GM10266 (cell line): Measurements from ENCODE around the gene DNAJB12.

ENCODE experiments used
- DNase-seq: peaks from one replicate; pipeline ENCODE4 v3.0.0; 2012; ENCODE audit errors: extremely low spot score
- TF ChIP-seq, protein P1 (sequence below): IDR thresholded peaks from 2 replicates; pipeline ENCODE4 v1.5.1; 2012; ENCODE audit warnings: mild to moderate bottlenecking, low read depth; ENCODE audit not compliant: control insufficient read depth, insufficient read depth; ENCODE audit errors: missing control alignments

Gene DNAJB12

DNA sequence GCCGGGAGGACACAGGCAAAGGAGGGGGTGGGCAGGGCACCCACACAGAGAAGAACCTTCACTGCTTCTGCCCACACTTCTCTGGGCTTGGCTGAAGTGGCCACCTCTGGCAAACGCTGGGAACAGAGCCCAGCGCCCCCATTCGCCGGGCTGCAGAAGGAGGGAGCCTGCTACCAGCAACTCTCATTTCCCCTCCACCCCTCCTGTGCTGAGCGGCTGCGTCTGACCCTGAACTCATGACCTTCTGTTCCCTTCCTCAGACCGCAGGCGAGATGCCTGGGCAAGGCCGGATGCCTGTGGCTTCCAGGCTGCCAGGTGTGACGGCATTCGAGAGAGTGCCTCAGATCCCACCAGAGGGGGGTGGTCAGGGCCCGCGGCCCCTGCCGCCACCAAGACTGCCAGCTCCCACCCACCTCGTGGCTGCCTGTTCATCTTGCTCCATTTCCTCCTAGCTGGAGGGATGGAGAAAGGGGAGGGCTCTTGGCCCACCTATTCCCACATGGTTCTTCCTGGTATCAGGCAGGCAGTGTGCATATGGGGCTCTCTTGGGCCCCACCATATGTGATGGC is 19.8 kb downstream of the DNAJB12 start:
- DNase-seq, result peak; percentile 75
- TF ChIP-seq, protein P1, sequence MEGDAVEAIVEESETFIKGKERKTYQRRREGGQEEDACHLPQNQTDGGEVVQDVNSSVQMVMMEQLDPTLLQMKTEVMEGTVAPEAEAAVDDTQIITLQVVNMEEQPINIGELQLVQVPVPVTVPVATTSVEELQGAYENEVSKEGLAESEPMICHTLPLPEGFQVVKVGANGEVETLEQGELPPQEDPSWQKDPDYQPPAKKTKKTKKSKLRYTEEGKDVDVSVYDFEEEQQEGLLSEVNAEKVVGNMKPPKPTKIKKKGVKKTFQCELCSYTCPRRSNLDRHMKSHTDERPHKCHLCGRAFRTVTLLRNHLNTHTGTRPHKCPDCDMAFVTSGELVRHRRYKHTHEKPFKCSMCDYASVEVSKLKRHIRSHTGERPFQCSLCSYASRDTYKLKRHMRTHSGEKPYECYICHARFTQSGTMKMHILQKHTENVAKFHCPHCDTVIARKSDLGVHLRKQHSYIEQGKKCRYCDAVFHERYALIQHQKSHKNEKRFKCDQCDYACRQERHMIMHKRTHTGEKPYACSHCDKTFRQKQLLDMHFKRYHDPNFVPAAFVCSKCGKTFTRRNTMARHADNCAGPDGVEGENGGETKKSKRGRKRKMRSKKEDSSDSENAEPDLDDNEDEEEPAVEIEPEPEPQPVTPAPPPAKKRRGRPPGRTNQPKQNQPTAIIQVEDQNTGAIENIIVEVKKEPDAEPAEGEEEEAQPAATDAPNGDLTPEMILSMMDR, result peak; percentile 44

DNA sequence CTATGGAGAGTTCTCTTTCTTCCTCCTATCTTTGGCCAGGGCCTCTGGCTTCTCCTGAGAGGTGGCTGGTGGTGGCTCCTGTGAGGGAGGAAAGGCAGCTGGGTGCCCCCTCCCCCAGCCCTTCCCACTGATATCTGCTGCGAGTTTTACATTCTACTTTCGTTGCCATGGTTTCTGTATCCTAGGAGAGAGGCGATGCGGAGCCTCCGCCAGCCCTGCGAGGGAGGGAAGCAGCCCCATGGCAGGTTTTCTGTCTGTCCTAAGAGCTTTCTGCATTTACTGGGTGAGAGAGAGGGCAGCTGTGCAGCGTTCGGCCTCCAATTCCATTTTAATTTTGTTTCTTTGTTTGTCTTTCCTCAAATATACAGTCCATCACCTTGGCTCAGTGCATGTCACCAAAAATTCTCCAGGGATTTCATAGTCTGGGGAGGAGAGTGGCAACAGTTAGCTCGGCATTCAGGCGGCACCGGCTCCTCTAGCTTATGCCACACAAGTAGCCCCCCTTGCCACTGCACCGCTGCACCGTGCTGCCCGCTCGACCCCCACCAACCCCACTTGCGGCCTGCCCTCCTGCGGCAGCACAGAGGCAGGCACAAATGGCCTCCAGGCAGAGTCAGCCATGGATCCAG is 20.4 kb downstream of the DNAJB12 start:
- DNase-seq, result no peak
- TF ChIP-seq, protein P1, result no peak

DNA sequence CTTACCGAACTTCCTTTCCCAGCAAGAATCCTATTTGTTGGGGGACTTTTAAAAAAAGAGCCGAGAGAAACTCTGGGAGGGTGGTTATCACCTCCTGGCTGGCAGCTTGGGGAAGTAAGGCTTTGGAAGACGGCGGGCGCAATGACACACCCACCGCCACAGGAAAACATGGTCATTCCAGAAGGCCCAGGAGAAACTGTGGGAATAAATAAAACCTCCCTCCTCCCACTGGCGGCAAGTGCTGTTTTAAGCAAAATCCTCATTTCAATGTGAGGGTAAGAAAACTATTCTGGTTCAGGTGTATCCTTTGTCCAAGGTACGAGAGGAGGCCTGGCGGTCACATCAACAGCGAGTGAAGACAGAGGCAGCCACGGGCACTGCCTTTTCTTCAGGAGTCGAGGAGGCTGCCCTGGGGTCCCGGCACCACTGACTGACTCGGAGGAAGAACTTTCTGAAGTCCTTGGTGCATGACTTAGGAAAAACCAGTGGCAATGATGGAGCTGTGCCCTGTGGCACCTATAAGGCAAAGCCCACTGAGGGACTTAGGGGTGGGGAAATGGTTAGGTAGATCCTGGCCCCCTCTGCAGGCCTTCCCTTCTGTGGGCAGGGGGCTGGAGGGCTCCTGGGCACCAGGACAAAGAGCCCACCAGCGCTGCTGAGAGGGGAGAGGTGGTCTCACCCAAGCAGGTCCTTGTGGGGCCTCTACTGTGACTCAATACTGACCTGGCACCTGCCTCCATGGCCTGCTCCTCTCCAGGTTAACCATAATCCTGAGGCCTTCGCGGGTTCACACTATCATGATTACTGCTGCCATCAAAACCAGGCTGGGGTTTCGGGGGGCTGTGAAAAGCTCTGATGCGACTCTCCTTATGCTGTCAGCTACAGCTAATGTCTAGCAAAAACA is 21.4 kb downstream of the DNAJB12 start:
- no peak for DNase-seq
- TF ChIP-seq, protein P1, result no peak

DNA sequence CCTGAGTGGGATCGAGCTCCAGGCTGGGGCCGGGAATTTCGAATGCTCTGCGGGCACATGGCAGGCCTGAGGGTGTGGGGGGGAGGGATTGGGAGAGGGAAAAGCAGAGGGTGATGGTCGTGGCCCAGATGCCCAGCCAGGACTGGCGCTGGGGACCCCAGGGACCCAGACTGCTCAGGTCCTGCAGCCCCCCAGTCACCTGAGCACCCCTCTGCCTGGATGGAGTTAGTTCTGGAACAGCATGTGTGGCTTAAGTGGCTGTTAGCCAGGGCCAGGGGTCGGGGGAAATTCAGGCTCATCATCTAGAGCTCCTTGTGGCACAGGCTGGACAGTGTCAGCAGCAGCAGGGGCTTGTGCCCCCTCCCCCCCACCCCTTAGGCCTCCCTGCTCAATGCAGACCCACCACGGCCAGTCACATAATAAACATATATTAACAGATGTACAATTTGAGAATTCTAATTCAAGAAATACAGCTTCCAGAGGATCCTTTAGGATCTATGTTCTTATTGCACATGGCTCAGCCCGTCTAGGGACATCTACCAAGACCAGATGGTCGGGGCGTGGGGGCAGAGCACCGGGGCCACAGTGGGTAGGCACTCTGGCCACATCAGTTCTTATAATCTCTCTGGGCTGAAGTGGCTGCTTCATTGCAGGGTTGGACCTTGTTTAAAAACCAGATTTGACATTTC is 22.2 kb downstream of the DNAJB12 start:
- DNase-seq, result no peak
- TF ChIP-seq, protein P1, result no peak

DNA sequence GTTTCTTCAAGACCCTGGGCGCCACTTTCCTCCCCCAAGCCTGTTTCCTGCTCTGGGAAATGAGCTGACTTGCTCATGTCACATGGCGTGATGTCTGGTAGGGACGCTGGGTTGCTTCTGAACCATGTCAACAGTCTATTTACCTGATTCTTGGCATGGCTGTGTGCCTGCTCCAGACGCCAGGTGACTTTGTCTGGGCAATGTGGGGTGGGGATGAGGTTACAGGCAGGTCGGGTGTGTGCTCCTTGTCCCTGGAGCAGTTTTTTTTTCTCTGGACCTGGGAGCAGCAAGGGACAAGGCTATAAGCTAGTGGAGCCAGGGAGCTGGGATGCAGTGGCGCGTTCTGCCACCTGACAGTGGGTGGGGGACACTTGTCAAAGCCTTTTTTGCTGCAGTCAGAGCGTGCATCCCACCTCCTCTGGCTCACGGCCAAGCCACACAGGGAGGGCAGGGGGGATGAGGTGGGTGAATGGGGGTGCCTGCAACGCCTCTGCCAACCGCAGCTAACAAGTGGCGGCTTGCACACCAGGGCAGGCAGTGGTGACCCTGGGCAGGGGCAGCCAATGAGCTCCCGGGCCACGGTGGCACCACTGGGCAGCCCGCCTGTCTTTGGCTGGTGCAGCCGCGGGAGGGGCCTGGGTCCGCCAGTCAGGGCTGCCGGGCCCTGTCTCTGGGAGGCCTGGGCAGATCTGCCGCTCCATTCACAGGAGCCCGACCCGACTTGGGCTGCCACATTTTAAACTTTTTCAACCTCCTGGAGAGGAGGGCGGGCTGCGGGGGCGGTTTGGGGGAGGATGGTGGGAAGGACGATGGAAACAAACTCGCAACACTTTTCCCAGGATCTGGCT is 22.9 kb downstream of the DNAJB12 start:
- TF ChIP-seq, protein P1, result no peak
- peak; percentile 72 for DNase-seq

DNA sequence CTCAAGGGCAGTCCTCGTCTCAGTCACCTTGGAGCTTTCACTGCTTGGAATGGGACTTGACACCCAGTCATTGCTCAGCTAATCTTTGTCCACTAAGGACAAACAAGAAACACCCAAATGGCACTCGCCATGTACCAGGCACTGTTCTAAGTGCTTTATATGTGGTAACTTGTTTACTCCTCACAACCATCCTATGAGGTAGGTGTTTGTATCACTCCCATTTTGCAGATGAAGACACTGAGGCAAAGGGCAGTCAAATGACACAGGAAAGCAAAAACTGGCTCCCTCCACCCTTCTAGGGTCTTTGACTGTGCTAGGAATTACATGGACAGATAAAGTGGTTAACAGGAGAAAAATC is 24.7 kb downstream of the DNAJB12 start:
- TF ChIP-seq, protein P1, result no peak
- DNase-seq, result no peak
